Left ventricle myocardium inferior (tissue), 1 donor: ENCODE results near the gene GPC2. TPM values are rescaled to one million over a fixed set of nuclear protein-coding genes. Genes with fewer than 3 reads are reported as not detected.
A peak's percentile ranks its signal among the peaks of the same experiment; 100 is the strongest.

Source experiments
- DNase-seq: peaks from one replicate; pipeline ENCODE4 v3.0.0-alpha.2; 2020
- H3K27ac ChIP-seq: fragments of 200-600 bp; replicated peaks from 2 replicates; pipeline ENCODE4 v1.8.0; 2021
- H3K27me3 ChIP-seq: fragments of 200-600 bp; 2 replicates; pipeline ENCODE4 v1.8.0; 2021; ENCODE audit warnings: low read depth
- H3K36me3 ChIP-seq: fragments of 200-600 bp; 2 replicates; pipeline ENCODE4 v1.8.0; 2021
- H3K4me1 ChIP-seq: fragments of 200-600 bp; 2 replicates; pipeline ENCODE4 v1.8.0; 2021
- H3K4me3 ChIP-seq: fragments of 200-600 bp; 2 replicates; pipeline ENCODE4 v1.8.0; 2021; ENCODE audit warnings: mild to moderate bottlenecking, moderate library complexity
- H3K9me3 ChIP-seq: fragments of 200-600 bp; replicated peaks from 2 replicates; pipeline ENCODE4 v1.8.0; 2021
- CTCF ChIP-seq: fragments of 200-600 bp; IDR thresholded peaks from 2 replicates; pipeline ENCODE4 v1.8.0; 2021; ENCODE audit warnings: antibody characterized with exemption, mild to moderate bottlenecking, borderline replicate concordance
- intact Hi-C: fragments of 100-400 bp; cut with micrococcal nuclease; formaldehyde crosslinking; loops from one replicate; pipeline ENCODE4 v1.11.0; 2022
- total RNA-seq: library from RNA; stranded (reverse); fragmentation: NEBNext Ultra II Directional; extraction: Animal tissue kit (Norgen Biotek cat#: 25700); gene quantifications from one replicate; pipeline ENCODE4 v1.2.1, GENCODE V29; 2021
- donor health status: DM: no; HTN: yes; CAD: no; lungs with severe emphysema.

Gene GPC2
- total RNA-seq, 1 donor from 2014 or later = 0.25 TPM

GRCh38 chr7:100155553-100156317 is 21.4 kb downstream of the GPC2 start:
- no peak for DNase-seq
- TF ChIP-seq CTCF = no peak
- Histone ChIP-seq H3K36me3 (peaks cover 37% of the 10 kb centered on the region), H3K4me3 (no peak overlapping the region), H3K9me3 (no peaks in the 10 kb centered on the region), H3K4me1 (peaks cover 26% of the 10 kb centered on the region), H3K27me3 (no peaks in the 10 kb centered on the region), H3K27ac (no peak overlapping the region)
- intact Hi-C loops = no loop called here

- Histone ChIP-seq H3K27me3 (no peaks in the 10 kb centered on the region), H3K4me3 (no peak overlapping the region), H3K27ac (no peak overlapping the region), H3K9me3 (no peaks in the 10 kb centered on the region), H3K4me1 (peaks cover 33% of the 10 kb centered on the region), H3K36me3 (peaks cover 37% of the 10 kb centered on the region)
- no peak for DNase-seq
- no peak for TF ChIP-seq CTCF
- intact Hi-C loops = no loop called here
Measured at GRCh38 chr7:100154651-100155491, 22.3 kb downstream of the GPC2 start.

- H3K27ac ChIP-seq = no peak overlapping the region
- no peak for DNase-seq
- H3K4me3 ChIP-seq = no peak overlapping the region
- H3K36me3 ChIP-seq = peaks cover 37% of the 10 kb centered on the region
- peaks cover 39% of the 10 kb centered on the region for H3K4me1 ChIP-seq
- H3K27me3 ChIP-seq = no peaks in the 10 kb centered on the region
- TF ChIP-seq CTCF = no peak
- no peaks in the 10 kb centered on the region for H3K9me3 ChIP-seq
- intact Hi-C loops = no loop called here
Measured at GRCh38 chr7:100153708-100154535, 23.3 kb downstream of the GPC2 start.

- Histone ChIP-seq H3K27me3 (no peaks in the 10 kb centered on the region), H3K9me3 (no peaks in the 10 kb centered on the region), H3K4me1 (peaks cover 36% of the 10 kb centered on the region), H3K27ac (no peak overlapping the region), H3K36me3 (peaks cover 37% of the 10 kb centered on the region), H3K4me3 (no peak overlapping the region)
- TF ChIP-seq CTCF = no peak
- no peak for DNase-seq
- intact Hi-C loops = no loop called here
Measured at GRCh38 chr7:100152937-100153666, 24.1 kb downstream of the GPC2 start.

GRCh38 chr7:100152404-100152803 is 24.8 kb downstream of the GPC2 start:
- intact Hi-C loops = no loop called here
- H3K27ac ChIP-seq = peak overlapping the region; percentile 33
- H3K36me3 ChIP-seq = peaks cover 37% of the 10 kb centered on the region
- H3K9me3 ChIP-seq = no peaks in the 10 kb centered on the region
- peaks cover 32% of the 10 kb centered on the region for H3K4me1 ChIP-seq
- no peaks in the 10 kb centered on the region for H3K27me3 ChIP-seq
- no peak for TF ChIP-seq CTCF
- DNase-seq = no peak
- H3K4me3 ChIP-seq = no peak overlapping the region
